ENCODE measurements around the gene CNOT6. TPM values are rescaled to one million over a fixed set of nuclear protein-coding genes. Genes with fewer than 3 reads are reported as not detected.

Gene CNOT6
- total RNA-seq, 1 donor from 2014 or later: 38.5 TPM

GRCh38 chr5:180605554-180606214 lies 111.5 kb downstream of the CNOT6 start:
- Mint-ChIP-seq H3K27me3 (ENCODE audit: insufficient read depth, low read depth) (peaks cover 5% of the 10 kb centered on the region), H3K4me3 (no peak overlapping the region), H3K36me3 (no peaks in the 10 kb centered on the region), H3K9me3 (no peaks in the 10 kb centered on the region), H3K27ac (no peak overlapping the region), H3K4me1 (peaks cover 3% of the 10 kb centered on the region)
- H3K4me1 ChIP-seq: no peaks in the 10 kb centered on the region
- H3K4me2 ChIP-seq: no peak overlapping the region
- no peaks in the 10 kb centered on the region for H3K79me2 ChIP-seq (ENCODE audit: low read depth)
- H3K4me3 ChIP-seq: no peak overlapping the region
- no peaks in the 10 kb centered on the region for H3F3A ChIP-seq (ENCODE audit: low read depth)
- H2AFZ ChIP-seq (replicated peaks): no peak overlapping the region
- H4K20me1 ChIP-seq (ENCODE audit: low read depth): no peaks in the 10 kb centered on the region
- no peaks in the 10 kb centered on the region for H3K9me3 ChIP-seq (ENCODE audit: low read depth)
- TF ChIP-seq EZH2phosphoT487 (IDR thresholded peaks at IDR 0.05): no peak
- no peak for TF ChIP-seq EZH2 (IDR thresholded peaks at IDR 0.05)
- peak; percentile 81 for TF ChIP-seq CTCF (IDR thresholded peaks at IDR 0.05)
- no peak overlapping the region for H3K9ac ChIP-seq
- no peaks in the 10 kb centered on the region for H3K27me3 ChIP-seq
- no peaks in the 10 kb centered on the region for H3K36me3 ChIP-seq
- no peak overlapping the region for H3K27ac ChIP-seq
- peak; percentile 63 for DNase-seq (ENCODE audit: low spot score)

DNA sequence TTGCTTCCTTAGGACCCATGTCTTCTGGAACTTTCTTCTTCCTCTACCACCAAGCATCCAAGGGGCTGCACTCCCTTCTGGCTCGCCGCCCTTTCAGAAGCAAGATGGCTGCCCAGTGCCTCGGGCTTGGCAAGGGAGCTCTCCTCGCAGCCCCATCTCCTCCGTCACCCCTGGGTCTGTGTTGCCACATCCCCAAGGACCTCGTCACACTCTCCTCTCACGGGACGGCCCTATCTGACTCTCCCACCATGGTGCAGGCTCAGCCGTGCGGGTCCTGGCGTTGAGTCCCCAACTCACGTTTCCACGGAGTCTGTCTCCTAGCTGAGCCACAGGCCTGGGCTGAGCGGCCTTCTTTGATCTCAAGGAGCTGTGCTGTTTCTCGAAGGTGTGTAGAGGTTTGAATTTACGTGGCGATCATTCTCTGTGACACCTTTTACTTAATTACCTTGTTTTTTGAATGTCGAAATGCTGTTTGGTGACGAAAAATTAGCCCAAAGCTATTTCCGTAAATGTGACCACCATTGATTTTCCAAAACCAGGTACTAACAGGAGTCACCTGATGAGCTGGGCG lies 112.1 kb downstream of the CNOT6 start:
- H2AFZ ChIP-seq (replicated peaks): no peak overlapping the region

DNA sequence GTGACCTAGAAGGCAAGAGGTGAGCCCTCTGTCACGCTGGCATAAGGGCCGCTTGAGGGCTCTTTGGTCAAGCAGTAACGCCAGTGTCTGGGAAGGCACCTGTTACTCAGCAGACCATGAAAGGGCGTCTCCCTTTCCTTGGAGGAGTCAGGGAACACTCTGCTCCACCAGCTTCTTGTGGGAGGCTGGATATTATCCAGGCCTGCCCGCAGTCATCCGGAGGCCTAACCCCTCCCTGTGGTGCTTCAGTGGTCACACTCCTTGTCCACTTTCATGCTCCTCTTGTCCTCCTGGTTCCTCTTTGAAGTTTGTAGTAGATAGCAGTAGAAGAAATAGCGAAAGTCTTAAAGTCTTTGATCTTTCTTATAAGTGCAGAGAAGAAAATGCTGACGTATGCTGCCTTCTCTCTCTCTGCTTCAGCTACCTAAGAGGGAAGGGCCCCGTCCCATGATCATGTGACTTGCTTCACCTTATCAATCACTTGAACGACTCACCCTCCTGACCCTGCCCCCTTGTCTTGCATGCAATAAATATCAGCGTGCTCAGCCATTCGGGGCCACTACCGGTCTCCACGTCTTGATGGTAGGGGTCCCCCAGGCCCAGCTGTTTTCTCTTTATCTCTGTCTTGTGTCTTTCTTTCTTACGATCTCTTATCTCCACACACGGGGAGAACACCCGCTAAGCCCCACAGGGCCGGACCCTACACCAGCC lies 113.8 kb downstream of the CNOT6 start:
- Histone ChIP-seq H3K9ac (no peak overlapping the region), H3K27ac (no peak overlapping the region), H3K79me2 (ENCODE audit: low read depth) (no peaks in the 10 kb centered on the region), H4K20me1 (ENCODE audit: low read depth) (no peaks in the 10 kb centered on the region), H3K4me3 (no peak overlapping the region), H3K27me3 (no peaks in the 10 kb centered on the region), H3K9me3 (ENCODE audit: low read depth) (no peaks in the 10 kb centered on the region), H3K36me3 (no peaks in the 10 kb centered on the region), H3K4me2 (no peak overlapping the region), H2AFZ (replicated peaks) (no peak overlapping the region), H3K4me1 (no peaks in the 10 kb centered on the region), H3F3A (ENCODE audit: low read depth) (no peaks in the 10 kb centered on the region)
- H3K4me1 Mint-ChIP-seq: no peaks in the 10 kb centered on the region
- peaks cover 3% of the 10 kb centered on the region for H3K27me3 Mint-ChIP-seq (ENCODE audit: insufficient read depth, low read depth)
- DNase-seq (ENCODE audit: low spot score): no peak
- H3K9me3 Mint-ChIP-seq: no peaks in the 10 kb centered on the region
- TF ChIP-seq EZH2 (IDR thresholded peaks at IDR 0.05): no peak
- TF ChIP-seq CTCF (IDR thresholded peaks at IDR 0.05): no peak
- no peak for TF ChIP-seq EZH2phosphoT487 (IDR thresholded peaks at IDR 0.05)
- no peak overlapping the region for H3K4me3 Mint-ChIP-seq
- no peaks in the 10 kb centered on the region for H3K36me3 Mint-ChIP-seq
- peak overlapping the region; percentile 15 for H3K27ac Mint-ChIP-seq

More for the DNA sequence above, 112.1 kb downstream of the CNOT6 start:
- Histone ChIP-seq H3K4me2 (no peak overlapping the region), H3K27me3 (no peaks in the 10 kb centered on the region), H3K9me3 (ENCODE audit: low read depth) (no peaks in the 10 kb centered on the region), H3K4me3 (no peak overlapping the region), H3K27ac (no peak overlapping the region), H3K36me3 (no peaks in the 10 kb centered on the region), H3K4me1 (no peaks in the 10 kb centered on the region), H4K20me1 (ENCODE audit: low read depth) (no peaks in the 10 kb centered on the region), H3F3A (ENCODE audit: low read depth) (no peaks in the 10 kb centered on the region), H3K9ac (no peak overlapping the region), H3K79me2 (ENCODE audit: low read depth) (no peaks in the 10 kb centered on the region)
- no peaks in the 10 kb centered on the region for H3K36me3 Mint-ChIP-seq
- DNase-seq (ENCODE audit: low spot score): no peak
- H3K9me3 Mint-ChIP-seq: no peaks in the 10 kb centered on the region
- H3K27ac Mint-ChIP-seq: no peak overlapping the region
- H3K27me3 Mint-ChIP-seq (ENCODE audit: insufficient read depth, low read depth): peaks cover 5% of the 10 kb centered on the region
- H3K4me3 Mint-ChIP-seq: no peak overlapping the region
- H3K4me1 Mint-ChIP-seq: peaks cover 2% of the 10 kb centered on the region
- TF ChIP-seq EZH2 (IDR thresholded peaks at IDR 0.05) (no peak), EZH2phosphoT487 (IDR thresholded peaks at IDR 0.05) (no peak), CTCF (IDR thresholded peaks at IDR 0.05) (no peak)
